GM19035 (cell line): ENCODE data around the gene CD2AP.
"Not testable (repeated sequence)": the region's sequence is repeated elsewhere in the genome, so short reads cannot be mapped to it uniquely, and the experiment has no call there.

Source experiments
- ATAC-seq: cut with Tn5 transposase; IDR thresholded peaks from one replicate; pipeline ENCODE4 v1.9.1; 2021; ENCODE audit not compliant: unreplicated experiment

Gene CD2AP

GRCh38 chr6:47457370-47457769 lies 20.2 kb upstream of the CD2AP start:
- ATAC-seq, result no peak

- no peak for ATAC-seq
Observed at GRCh38 chr6:47464052-47464451, 13.5 kb upstream of the CD2AP start.

DNA sequence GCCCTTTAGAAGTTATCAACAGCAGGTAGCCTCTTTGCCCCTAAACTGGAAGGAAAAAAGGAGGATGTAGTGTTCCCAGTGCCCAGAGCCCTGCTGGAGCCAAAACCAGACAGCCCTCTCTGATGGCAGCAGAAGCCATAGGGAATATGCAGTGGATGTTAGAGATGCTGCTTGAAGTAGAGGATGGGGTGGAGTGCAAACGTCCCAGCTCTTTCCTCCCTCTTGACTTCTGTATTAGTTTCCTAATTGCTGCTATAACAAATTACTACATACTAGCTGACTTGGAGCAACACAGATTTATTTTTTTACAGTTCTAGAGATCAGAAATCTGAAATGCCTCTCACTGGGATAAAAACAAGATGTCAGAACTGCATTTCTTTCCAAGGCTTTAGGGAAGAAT lies 12.5 kb upstream of the CD2AP start:
- ATAC-seq, result no peak

- ATAC-seq, result no peak
Observed at GRCh38 chr6:47471911-47472310, 5.7 kb upstream of the CD2AP start.

DNA sequence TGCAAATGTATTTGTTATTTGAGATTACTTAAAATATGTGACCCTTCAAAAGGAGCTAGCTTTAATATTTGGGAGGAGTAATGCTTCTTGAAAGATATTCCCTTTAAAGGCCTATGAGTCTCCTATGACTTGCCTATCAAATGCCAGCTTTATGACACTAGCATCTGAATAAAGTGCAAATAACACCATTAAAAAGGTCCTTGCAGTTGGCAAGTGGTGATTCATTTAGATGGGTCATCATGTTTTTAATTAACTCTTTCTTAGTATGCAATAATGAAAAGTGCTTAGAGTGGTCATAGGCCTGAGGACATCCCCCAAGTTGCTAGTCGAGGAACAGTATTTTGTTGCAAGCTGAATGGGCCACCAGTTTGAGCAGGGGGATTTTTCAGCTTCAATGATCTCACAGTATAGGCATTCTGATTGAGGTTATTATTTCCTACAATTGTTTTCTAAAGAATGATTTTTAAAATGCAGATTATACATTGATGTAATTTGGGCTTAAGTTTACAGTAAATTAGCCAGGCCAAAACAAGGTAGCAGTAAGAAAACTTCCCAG lies 3.7 kb upstream of the CD2AP start:
- ATAC-seq, result no peak

DNA sequence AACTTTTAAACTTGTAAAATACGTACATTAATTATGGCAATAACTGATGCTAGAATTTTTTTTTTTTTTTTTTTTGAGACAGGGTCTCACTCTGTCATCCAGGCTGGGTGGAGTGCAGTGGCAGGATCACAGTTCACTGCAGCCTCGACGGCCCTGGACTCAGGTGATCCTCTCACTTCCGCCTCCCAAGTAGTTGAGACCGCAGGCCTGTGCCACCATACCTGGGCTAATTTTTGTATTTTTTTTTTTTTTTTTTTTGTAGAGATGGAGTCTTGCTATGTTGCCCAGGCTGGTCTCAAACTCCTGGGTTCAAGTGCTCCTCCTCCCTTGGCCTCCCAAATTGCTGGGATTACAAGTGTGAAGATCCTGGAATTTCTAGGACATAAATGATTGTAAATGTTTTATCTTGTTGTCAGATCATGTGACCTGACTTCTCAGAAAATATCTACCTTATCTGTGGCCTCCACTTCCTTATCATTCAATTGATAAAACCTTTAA lies 2.2 kb upstream of the CD2AP start:
- ATAC-seq, result no peak

GRCh38 chr6:47476781-47477496 lies 650 bp upstream of the CD2AP start:
- no peak for ATAC-seq

DNA sequence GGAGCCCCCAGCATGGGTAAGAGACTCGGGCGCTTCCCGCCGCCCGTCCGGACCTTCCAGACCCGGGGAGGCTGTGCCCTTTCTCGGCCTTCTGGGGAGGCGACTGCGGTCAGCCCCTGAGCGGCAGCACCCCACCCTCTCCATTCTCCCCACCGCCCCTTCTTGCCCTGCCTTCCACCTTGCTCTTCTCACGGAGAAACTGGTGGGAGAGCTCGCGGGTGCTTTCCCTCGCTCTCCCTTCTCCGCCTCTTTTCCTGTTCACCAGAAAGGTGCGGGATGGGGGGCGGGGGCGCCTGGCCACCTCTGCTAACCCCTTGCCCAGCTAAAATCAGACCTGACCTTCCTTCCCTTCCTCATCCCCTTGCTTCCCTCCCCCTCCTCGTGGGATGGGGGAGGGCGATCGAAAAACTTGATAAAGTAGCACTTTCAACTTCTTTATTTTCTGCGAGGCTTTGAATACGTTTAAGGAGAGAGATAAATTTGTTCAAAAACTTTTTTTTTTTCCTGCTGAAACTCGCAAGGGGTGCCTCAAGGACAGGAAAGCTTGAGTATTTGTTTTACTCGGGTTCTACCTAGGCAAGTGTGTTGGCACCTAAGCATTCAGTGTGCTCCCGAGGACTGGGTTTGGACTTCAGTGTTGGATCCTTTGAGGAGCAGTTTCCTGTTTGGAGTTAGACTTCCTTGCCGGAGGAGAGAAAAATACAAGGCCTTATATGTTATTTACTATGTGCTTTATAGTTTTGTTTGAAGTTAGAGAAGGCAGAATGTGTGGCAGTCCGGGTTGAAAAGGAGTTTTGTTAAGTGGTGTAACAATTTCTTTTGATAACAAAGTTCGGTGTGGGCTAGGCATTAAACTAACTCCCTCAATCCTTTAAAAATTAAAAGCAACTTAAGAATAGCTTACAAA lies 897 bp downstream of the CD2AP start:
- peak; percentile 45 for ATAC-seq

DNA sequence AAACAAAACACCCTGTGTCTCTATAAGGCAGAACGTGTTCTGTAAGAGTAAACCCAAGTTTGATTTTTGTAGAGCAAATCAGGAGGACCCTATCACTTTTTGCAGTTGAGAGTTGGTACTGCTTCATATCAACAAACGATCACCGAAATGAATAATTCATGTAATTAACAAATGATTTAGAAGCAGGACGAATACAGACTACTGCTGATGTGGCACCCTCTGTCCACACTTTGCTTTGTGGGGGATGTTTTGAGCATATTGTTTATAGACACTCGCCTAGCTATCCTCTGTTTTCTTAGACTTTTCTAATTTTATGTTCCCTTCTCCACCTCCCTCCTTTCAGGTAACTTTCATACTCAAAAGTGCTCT lies 1.5 kb downstream of the CD2AP start:
- no peak for ATAC-seq

GRCh38 chr6:47479874-47480273 lies 2.3 kb downstream of the CD2AP start:
- ATAC-seq, result no peak

DNA sequence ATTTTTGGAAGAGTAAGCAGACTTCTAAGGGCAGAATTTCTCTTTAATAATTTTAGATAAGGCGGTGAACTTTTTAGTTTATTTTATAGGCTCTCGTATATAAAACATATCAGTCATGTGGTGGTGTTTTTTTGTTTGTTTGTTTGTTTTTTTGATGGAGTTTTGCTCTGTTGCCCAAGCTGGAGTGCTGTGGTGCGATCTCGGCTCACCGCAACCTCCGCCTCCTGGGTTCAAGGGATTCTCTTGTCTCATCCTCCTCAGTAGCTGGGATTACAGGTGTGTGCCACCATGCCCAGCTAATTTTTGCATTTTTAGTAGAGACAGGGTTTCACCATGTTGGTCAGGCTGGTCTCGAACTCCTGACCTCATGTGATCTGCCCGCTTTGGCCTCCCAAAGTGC lies 3.6 kb downstream of the CD2AP start:
- not testable (repeated sequence) for ATAC-seq

DNA sequence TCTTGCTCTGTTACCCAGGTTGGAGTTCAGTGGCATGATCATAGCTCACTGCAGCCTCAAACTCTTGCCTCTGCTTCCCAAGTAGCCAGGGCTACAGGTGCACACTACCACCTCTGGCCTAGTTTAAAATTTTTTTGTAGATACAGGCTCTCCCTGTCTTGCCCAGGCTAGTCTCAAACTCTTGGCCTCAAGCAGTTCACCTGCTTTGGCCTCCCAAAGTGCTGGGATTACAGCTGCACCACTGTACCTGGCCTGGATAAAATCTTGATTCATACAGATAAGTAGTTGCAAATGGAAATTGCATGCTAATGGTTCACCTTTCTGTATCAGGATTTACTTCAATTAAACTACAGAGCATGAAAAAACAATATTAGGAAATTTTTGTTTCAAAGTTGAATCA lies 4.2 kb downstream of the CD2AP start:
- ATAC-seq, result no peak

DNA sequence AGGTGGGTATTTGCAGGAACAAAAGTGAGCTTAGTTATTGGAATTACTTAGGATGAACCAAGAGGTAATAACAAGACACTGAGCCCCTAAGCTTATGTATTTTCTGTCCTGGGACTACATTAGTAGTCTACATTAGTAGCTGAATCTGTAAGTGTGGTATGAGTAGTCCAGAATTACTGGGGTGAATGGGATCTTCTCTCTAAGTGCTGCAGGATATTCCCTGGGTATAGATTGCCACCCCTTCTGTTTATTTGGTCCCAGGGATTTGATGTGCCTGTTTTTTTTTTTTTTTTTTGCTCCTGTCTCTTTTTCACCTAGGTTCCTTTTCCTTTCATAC lies 5.9 kb downstream of the CD2AP start:
- no peak for ATAC-seq

DNA sequence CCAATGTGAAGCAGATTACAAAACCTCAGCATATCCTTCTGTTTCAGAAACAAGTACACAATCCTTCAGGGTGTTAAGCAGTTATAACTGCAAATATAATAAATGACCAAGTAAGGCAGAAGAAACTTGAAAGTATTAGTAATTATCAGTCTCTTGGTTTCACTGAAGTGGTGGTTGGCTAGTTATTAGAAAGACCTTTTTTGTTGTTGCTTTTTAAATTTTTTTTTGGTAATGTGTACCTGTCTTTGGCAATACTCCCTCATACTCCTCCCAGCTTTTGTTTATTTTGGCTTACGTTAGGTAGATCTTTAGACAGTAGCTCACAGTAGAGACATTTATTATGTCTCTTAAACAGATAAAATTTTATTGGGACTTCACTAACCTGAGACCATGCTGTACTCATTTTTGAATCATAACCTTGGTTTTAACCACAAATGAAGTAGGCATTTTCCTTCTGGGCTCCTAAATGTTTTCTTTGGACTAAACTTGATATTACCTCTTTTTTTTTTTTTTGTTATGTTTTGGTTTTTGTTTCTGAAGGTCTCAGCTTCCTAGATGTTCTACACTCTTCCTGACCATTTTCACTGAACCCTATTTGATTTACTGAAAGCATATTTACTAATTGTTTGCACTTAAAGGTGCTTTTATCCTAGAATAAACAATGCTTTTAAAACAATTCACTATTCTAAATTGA lies 6.4 kb downstream of the CD2AP start:
- no peak for ATAC-seq

GRCh38 chr6:47484616-47485015 lies 7.0 kb downstream of the CD2AP start:
- ATAC-seq, result no peak

DNA sequence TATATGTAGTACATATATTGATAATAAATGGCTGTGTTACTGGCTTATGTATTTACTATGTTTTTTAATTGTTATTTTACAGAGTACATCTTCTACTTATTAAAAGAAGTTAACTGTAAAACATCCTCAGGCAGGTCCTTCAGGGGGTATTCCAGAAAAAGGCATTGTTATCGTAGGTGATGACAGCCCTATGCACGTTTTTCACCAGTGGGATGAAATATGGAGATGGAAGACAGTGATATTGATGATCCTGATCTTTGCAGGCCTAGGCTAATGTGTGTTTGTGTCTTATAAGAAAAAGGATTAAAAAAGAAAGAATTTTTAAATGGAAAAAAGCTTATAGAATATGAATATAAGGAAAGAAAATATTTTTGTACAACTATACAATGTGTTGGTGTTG lies 7.5 kb downstream of the CD2AP start:
- no peak for ATAC-seq

DNA sequence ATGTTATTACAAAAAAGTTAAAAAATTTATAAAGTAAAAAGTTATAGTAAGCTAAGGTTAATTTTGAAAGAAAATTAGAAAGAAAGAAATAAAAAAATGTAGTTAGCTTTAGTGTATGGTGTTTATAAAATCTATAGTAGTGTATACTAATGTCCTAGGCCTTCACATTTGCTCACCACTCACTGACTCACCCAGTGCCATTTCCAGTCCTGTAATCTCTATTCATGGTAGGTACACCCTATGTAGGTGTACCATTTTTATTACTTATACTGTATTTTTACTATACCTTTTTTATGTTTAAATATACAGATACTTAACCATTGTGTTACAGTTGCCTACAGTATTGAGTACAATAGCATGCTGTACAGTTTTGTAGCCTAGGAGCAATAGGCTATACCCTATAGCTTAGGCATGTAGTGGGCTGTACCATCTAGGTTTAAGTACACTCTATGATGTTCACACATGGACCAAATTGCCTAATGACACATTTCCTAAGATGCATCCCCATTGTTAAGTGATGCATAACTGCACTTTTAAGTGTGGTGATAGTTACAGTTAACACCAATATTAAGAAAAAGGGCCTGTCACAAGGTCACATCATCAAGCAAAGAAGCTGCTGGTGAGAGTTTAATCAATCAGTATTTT lies 8.0 kb downstream of the CD2AP start:
- no peak for ATAC-seq

DNA sequence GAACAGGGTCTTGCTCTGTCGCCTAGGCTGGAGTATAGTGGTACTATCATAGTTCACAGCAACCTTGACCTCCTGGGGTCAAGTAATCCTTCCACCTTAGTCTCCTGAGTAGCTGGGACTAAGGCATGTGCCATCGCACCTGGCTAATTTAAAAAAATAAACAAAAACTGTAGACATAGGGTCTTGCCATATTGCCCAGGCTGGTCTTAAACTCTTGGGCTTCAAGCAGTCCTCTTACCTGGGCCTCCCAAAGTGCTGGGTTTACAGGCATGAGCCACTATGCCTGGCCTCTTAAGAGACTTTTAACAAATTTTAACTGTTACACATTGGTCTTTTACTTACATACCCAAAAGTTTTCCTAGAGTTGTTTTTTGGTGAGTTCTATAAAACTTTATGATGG lies 12.4 kb downstream of the CD2AP start:
- no peak for ATAC-seq

- no peak for ATAC-seq
Observed at GRCh38 chr6:47490676-47491075, 13.1 kb downstream of the CD2AP start.

DNA sequence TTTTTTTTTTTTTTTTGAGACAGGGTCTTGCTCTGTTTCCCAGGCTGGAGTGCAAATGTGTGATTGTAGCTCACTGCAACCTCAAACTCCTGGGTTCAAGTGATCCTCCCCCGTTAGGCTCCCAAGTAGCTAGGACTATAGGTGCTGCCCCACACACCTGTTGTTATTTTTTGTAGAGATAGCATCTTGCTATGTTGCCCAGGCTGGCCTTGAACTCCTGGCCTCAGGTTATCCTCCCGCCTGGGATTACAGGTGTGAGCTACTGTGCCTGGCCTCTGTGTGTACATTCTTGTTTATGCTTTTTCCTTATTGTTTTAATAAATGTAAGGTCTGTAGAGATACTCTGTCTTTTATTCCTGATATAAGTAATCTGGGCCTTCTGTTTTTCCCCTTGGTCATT lies 14.8 kb downstream of the CD2AP start:
- ATAC-seq, result no peak

GRCh38 chr6:47495207-47495606 lies 17.6 kb downstream of the CD2AP start:
- no peak for ATAC-seq
